Retinal pigment epithelial cell (primary cell): ENCODE measurements around the gene INTS6L.

Source experiments
- DNase-seq: peaks from one replicate; pipeline ENCODE4 v3.0.0-alpha.2; 2010; ENCODE audit warnings: low read depth
- H3K4me3 ChIP-seq: 2 replicates; pipeline ENCODE4 v1.5.1; 2011; ENCODE audit warnings: mild to moderate bottlenecking, low read length, control low read depth, moderate library complexity
- CTCF ChIP-seq: conservative IDR thresholded peaks from 2 replicates; pipeline ENCODE4 v1.5.1; 2011; ENCODE audit warnings: low read depth, low read length, control low read depth, inconsistent platforms

INTS6L gene

DNA sequence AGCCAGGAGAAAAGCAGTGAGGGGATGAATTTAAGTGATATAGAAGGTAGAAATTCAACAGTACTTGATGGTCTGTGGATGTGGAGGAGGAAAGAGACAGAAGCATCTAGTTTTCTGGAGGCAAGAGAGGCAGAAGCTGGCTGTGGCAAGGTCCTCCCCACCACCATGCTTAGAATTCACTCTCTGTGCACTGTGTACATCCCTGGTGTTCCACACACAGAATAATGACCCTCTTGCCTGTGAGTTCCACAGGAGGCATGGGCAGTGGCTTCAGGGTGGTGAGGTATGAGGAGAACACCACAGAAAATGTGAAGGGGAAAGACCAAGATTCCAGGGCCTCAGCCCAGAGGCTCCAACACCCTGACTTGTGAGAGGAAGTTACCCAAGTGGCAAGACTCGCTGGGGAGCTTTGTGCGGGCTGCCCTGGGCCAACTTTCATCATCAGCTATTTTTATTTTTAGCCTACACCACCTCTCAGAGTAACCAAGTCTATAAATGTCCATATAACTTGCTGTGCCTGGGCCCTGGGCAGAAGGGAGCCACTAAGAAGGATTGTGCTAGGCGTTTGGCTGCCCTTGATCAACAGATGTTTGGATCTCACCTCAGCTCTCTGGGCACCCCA, 7.8 kb upstream of the INTS6L start:
- TF ChIP-seq CTCF, result no peak
- H3K4me3 ChIP-seq, result no peak overlapping the region
- DNase-seq, result no peak

DNA sequence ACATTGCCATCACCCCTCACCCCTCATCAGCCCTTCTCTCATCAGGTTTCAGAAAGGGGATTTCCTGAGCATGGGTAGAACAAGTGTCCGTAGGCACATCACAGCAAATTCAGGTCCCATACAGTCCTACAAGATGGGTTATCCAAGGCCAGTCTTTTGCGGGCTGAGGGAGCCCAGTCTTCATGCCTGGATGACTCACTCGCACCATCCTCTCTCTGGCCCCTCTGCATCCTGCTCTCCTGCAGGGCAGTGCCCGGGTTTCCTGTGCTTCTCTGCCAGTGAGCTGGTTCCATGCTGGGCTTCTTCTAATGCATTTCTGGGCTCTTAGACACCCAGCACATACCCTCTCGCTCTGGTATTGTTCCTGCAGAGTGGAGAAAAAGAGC, 7.3 kb upstream of the INTS6L start:
- no peak for TF ChIP-seq CTCF
- no peak overlapping the region for H3K4me3 ChIP-seq
- DNase-seq, result no peak

DNA sequence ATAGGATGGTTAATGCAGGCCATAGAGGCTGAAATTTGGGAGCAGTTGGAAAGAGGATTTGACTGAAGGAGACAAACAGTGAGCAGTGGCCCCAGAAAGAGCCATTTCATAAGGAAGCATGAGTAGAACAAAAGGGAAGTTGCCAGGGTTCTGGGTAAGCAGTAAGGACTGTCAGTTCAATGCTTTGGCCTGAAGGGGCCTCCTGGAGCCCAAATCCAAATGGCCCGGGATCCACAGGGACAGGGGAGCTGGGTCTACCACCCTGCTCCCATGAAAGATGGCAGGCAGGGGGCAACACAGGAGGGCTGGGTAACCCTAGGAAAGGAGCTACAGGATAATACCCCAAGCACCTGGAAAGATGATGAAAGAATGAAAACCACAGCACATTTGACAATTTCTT, 4.1 kb upstream of the INTS6L start:
- no peak for DNase-seq
- TF ChIP-seq CTCF, result no peak

DNA sequence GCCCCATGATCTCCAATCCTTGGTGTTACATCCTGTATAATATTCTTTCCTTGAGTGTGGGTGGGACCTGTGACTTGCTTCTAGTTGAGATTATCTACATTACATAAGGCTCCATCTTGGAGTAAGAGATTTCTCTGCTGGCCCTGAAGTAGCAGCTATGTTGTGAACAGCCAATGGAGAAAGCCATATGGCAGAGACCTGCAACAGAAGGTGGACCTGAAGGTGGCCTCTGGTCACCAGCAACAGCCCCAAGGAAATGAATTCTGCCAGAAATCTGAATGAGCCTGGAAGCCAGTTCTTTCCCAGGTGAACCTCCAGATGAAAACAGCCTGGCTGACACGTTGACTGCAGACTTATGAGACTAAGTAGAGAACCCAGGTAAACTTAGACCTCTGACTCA, 2.3 kb upstream of the INTS6L start:
- H3K4me3 ChIP-seq, result no peak overlapping the region
- no peak for DNase-seq
- no peak for TF ChIP-seq CTCF

More for the DNA sequence above, 4.1 kb upstream of the INTS6L start:
- no peak overlapping the region for H3K4me3 ChIP-seq

GRCh38 chrX:135520022-135520552, 373 bp upstream of the INTS6L start:
- no peak for DNase-seq
- TF ChIP-seq CTCF, result no peak
- H3K4me3 ChIP-seq, result peak overlapping the region; percentile 50

DNA sequence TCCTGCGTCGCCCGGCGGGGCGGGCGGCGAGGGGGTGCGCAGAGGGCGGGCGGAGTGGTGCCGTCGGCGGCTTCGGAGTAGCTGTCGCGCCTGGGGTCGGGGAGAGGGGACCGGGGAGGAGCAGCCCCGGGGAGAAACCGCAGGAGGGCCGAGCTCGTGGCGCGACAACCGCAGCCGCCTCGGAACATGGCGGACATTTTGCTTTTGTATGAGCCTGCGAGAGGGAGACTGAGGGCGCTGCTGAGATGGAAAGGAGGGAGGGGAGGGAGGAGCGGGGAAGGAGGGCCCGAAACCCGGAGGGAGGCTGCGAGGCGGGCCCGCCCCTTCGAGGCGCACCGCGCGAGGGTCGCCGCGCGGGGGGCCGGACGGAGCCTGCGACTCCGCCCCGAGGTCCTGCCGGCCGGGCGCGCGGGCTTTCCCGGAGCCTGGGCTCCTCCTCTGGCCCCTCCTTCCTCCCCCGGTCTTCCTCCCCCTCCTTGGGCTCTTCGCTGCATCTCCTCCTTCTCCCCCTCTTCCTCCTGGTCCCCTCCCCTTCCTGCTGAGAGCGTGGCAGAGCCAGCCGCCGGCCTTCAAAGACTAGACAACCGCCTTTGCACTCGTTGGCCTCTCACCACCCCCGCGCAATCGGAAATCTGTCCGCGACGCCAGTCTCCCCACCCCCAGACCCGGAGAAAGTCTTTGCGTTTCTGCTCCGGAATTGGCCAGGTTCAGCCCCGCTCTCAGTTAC, 1.1 kb downstream of the INTS6L start:
- TF ChIP-seq CTCF, result no peak
- H3K4me3 ChIP-seq, result peak overlapping the region; percentile 63
- peak; percentile 31 for DNase-seq

GRCh38 chrX:135522132-135522530, 1.7 kb downstream of the INTS6L start:
- no peak for DNase-seq
- no peak for TF ChIP-seq CTCF
- H3K4me3 ChIP-seq, result peak overlapping the region; percentile 63
